ENCODE data around the gene KCTD16.

Gene KCTD16

GRCh38 chr5:144170276-144171024, at the start of gene KCTD16, which contains the start of gene YIPF5:
KCTD16 (plus strand) TSS chr5:144170873.
YIPF5 (minus strand) TSS chr5:144170659; CDS start chr5:144169955, 704 bp downstream.
- TF ChIP-seq, protein P1, sequence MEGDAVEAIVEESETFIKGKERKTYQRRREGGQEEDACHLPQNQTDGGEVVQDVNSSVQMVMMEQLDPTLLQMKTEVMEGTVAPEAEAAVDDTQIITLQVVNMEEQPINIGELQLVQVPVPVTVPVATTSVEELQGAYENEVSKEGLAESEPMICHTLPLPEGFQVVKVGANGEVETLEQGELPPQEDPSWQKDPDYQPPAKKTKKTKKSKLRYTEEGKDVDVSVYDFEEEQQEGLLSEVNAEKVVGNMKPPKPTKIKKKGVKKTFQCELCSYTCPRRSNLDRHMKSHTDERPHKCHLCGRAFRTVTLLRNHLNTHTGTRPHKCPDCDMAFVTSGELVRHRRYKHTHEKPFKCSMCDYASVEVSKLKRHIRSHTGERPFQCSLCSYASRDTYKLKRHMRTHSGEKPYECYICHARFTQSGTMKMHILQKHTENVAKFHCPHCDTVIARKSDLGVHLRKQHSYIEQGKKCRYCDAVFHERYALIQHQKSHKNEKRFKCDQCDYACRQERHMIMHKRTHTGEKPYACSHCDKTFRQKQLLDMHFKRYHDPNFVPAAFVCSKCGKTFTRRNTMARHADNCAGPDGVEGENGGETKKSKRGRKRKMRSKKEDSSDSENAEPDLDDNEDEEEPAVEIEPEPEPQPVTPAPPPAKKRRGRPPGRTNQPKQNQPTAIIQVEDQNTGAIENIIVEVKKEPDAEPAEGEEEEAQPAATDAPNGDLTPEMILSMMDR (IDR thresholded peaks at IDR 0.05; ENCODE audit: borderline replicate concordance, insufficient read depth, low read depth, low read length) = no peak
- H3K4me3 ChIP-seq (ENCODE audit: low read depth, low read length) = peak within 1 kb of the TSS; percentile 83

DNA sequence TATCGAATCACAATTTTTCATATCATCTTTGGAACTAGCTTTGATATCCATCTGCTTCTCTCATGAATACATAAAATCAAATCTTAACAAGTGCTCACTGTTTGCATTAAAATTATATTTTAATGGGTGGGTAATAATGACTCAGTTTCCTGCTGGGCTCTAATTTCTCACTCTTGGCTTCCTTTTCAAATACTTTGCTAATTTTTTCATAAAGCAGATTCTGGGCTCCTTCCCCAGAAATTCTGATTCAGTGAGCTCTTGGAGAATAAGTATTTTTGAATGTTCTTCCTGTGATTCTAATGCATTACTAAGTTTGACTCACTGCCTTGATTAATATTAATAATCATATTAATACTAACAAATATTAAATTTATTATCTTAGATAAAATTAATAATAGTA, 49.1 kb upstream of the KCTD16 start:
- H3K4me3 ChIP-seq (ENCODE audit: low read depth, low read length) = no peak overlapping the region
- TF ChIP-seq, protein P1 (IDR thresholded peaks at IDR 0.05; ENCODE audit: borderline replicate concordance, insufficient read depth, low read depth, low read length) = no peak

DNA sequence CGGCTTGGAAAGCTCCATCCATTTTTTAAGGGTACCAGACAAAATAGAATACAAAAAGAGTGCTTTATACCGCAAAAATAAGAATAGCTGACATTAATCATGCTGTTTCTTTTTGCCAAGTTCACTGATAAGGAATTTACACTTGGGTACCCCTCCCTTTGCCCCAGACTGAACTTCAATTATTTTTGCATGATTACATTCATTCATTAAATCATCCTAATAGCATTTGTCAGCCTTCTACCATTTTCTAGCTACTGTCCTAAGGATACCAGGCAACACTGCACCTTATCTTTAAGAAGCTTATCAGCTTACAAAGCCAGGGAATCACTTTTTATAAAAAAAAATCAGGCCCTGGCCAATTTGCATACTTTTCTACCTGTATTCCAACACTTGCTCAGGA, 48.6 kb upstream of the KCTD16 start:
- TF ChIP-seq, protein P1 (IDR thresholded peaks at IDR 0.05; ENCODE audit: borderline replicate concordance, insufficient read depth, low read depth, low read length) = no peak
- H3K4me3 ChIP-seq (ENCODE audit: low read depth, low read length) = no peak overlapping the region

- TF ChIP-seq, protein P1 (IDR thresholded peaks at IDR 0.05; ENCODE audit: borderline replicate concordance, insufficient read depth, low read depth, low read length) = no peak
- H3K4me3 ChIP-seq (ENCODE audit: low read depth, low read length) = no peak overlapping the region
Observed at GRCh38 chr5:144122641-144123040, 48.0 kb upstream of the KCTD16 start.

GRCh38 chr5:144125163-144125726, 45.4 kb upstream of the KCTD16 start:
- no peak overlapping the region for H3K4me3 ChIP-seq (ENCODE audit: low read depth, low read length)
- TF ChIP-seq, protein P1 (IDR thresholded peaks at IDR 0.05; ENCODE audit: borderline replicate concordance, insufficient read depth, low read depth, low read length) = no peak

DNA sequence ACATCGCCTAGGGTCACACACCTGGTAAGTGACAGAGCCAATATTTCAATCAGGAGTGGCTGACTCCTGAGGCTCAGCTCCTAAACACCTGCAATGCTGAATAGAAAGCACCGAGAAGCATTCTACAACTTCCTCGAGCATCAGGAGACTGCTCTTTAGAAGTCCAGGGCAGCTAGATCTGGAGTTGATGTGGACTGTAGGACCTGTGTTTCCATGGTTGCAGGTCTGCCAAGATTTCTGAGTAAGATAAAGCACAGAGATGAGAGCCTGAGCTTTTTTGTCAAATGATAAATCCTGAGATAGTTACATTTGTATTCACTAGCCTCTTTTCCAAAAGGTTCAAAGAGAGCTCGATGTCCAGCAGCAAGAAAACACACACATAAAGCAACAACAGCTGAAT, 44.0 kb upstream of the KCTD16 start:
- TF ChIP-seq, protein P1 (IDR thresholded peaks at IDR 0.05; ENCODE audit: borderline replicate concordance, insufficient read depth, low read depth, low read length) = no peak
- no peak overlapping the region for H3K4me3 ChIP-seq (ENCODE audit: low read depth, low read length)

DNA sequence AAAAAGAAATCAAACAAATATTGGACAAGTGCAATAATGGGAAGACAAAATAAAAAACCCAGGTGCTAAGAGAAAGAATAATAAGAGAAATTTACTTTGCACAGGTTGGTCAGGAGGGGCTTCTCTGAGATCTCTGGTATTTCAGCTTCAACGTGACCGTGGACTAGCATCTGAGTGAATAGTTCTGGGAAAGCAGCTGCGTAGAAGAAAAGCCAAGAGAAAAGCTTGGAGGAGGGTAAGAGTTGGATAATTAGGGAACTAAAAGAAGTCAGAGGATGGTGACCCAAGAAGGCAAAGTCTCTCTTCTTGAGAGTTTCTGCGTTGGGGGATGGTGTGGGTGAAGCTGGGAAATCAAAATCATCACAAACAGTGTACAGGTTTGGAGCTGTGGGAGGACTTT, 41.8 kb upstream of the KCTD16 start:
- TF ChIP-seq, protein P1 (IDR thresholded peaks at IDR 0.05; ENCODE audit: borderline replicate concordance, insufficient read depth, low read depth, low read length) = no peak
- no peak overlapping the region for H3K4me3 ChIP-seq (ENCODE audit: low read depth, low read length)

All from GM12875 (cell line).